ENCODE measurements around the gene NSD1.

NSD1 gene

DNA sequence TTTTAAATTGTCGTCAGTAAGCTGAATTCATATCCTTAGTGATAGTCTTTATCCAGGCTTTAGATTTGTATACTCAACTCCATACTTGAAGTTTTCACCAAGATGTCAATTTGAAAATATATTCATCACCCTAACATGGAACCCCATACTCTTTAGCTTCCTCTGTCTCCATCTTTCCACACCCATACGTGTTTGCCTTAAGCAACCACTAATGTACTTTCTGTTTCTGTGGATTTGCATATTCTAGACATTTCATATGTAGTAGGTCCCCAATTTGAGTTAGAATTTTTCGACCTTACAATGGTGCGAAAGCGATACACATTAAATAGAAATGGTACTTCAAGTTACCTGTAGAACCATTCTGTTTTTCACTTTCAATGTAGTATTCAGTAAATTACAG is 65.2 kb downstream of the NSD1 start:
- Histone ChIP-seq H3K4me1 (no peaks in the 10 kb centered on the region), H3K36me3 (peaks cover 49% of the 10 kb centered on the region), H3K27me3 (no peaks in the 10 kb centered on the region), H3K9me3 (no peaks in the 10 kb centered on the region), H3K4me3 (ENCODE audit: low read depth, low read length) (no peak overlapping the region)
- DNase-seq = no peak
- TF ChIP-seq, protein P1, sequence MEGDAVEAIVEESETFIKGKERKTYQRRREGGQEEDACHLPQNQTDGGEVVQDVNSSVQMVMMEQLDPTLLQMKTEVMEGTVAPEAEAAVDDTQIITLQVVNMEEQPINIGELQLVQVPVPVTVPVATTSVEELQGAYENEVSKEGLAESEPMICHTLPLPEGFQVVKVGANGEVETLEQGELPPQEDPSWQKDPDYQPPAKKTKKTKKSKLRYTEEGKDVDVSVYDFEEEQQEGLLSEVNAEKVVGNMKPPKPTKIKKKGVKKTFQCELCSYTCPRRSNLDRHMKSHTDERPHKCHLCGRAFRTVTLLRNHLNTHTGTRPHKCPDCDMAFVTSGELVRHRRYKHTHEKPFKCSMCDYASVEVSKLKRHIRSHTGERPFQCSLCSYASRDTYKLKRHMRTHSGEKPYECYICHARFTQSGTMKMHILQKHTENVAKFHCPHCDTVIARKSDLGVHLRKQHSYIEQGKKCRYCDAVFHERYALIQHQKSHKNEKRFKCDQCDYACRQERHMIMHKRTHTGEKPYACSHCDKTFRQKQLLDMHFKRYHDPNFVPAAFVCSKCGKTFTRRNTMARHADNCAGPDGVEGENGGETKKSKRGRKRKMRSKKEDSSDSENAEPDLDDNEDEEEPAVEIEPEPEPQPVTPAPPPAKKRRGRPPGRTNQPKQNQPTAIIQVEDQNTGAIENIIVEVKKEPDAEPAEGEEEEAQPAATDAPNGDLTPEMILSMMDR (IDR thresholded peaks at IDR 0.05; ENCODE audit: low read depth, low read length) = no peak

DNA sequence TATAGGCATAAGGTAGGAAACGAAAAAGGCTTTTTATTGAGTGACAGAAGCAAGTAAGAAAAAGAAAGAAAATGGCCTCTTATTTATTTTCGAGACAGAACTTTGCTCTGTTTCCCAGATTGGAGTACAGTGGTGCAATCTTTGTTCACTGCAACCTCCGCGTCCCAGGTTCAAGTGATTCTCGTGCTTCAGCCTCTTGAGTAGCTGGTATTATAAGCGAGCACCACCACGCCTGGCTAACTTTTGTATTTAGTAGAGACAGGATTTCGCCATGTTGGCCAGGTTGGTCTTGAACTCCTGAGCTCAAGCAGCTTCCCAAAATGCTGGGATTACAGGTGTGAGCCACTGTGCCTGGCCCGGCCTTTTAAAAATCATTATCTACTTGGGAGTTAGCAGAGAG is 70.7 kb downstream of the NSD1 start:
- Histone ChIP-seq H3K9me3 (no peaks in the 10 kb centered on the region), H3K4me1 (no peaks in the 10 kb centered on the region), H3K27me3 (no peaks in the 10 kb centered on the region), H3K36me3 (peaks cover 50% of the 10 kb centered on the region), H3K4me3 (ENCODE audit: low read depth, low read length) (no peak overlapping the region)
- TF ChIP-seq, protein P1 (IDR thresholded peaks at IDR 0.05; ENCODE audit: low read depth, low read length) = no peak
- DNase-seq = no peak

DNA sequence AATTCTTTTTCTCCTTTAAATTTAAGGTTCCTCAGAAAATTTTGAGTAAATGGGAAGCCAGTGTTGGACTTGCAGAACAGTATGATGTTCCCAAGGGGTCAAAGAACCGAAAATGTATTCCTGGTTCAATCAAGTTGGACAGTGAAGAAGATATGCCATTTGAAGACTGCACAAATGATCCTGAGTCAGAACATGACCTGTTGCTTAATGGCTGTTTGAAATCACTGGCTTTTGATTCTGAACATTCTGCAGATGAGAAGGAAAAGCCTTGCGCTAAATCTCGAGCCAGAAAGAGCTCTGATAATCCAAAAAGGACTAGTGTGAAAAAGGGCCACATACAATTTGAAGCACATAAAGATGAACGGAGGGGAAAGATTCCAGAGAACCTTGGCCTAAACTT is 76.0 kb downstream of the NSD1 start:
- no peaks in the 10 kb centered on the region for H3K9me3 ChIP-seq
- H3K4me1 ChIP-seq = no peaks in the 10 kb centered on the region; the same call in 1 of the 2 replicates
- TF ChIP-seq, protein P1 (IDR thresholded peaks at IDR 0.05; ENCODE audit: low read depth, low read length) = no peak
- H3K4me3 ChIP-seq (ENCODE audit: low read depth, low read length) = no peak overlapping the region
- no peak for DNase-seq
- peaks cover 60% of the 10 kb centered on the region for H3K36me3 ChIP-seq
- no peaks in the 10 kb centered on the region for H3K27me3 ChIP-seq

DNA sequence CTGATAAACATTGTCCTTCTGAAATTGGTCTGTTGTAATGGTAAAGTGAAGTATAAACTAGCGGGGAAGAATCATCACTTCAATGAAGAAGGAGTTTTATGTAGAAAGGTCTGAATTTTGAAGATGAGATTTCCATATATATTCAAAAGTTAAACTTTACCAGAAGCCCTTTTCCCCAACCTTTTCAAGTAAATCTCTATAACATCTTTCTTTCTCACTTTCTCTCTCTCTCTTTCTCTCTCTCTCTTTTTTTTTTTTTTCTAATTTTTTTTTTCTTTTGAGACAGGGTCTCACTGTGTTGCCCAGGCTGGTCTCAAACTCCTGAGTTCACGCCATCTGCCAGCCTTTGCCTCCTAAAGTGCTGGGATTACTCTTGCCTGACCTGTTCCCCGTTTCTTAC is 78.7 kb downstream of the NSD1 start:
- no peaks in the 10 kb centered on the region for H3K9me3 ChIP-seq
- no peak for DNase-seq
- TF ChIP-seq, protein P1 (IDR thresholded peaks at IDR 0.05; ENCODE audit: low read depth, low read length) = no peak
- H3K4me1 ChIP-seq = no peaks in the 10 kb centered on the region; the same call in 1 of the 2 replicates
- H3K27me3 ChIP-seq = no peaks in the 10 kb centered on the region
- H3K4me3 ChIP-seq (ENCODE audit: low read depth, low read length) = no peak overlapping the region
- H3K36me3 ChIP-seq = peaks cover 53% of the 10 kb centered on the region

DNA sequence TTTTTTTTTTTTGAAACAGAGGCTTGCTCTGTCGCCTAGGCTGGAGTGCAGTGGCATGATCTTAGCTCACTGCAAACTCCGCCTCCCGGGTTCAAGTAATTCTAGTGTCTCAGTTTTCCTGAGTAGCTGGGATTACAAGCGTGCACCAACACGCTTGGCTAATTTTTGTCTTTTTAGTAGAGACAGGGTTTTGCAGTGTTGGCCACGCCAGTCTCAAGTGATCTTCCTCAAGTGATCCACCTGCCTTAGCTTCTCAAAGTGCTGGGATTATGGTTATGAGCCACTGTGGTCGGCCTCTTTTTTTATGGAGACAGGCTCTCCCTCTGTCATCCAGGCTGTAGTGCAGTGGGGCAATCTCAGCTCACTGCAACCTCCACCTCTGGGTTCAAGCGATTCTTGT is 87.0 kb downstream of the NSD1 start:
- no peaks in the 10 kb centered on the region for H3K27me3 ChIP-seq
- TF ChIP-seq, protein P1 (IDR thresholded peaks at IDR 0.05; ENCODE audit: low read depth, low read length) = no peak
- H3K4me1 ChIP-seq = no peaks in the 10 kb centered on the region
- H3K36me3 ChIP-seq = peaks cover 24% of the 10 kb centered on the region
- no peaks in the 10 kb centered on the region for H3K9me3 ChIP-seq
- DNase-seq = no peak
- H3K4me3 ChIP-seq (ENCODE audit: low read depth, low read length) = no peak overlapping the region

DNA sequence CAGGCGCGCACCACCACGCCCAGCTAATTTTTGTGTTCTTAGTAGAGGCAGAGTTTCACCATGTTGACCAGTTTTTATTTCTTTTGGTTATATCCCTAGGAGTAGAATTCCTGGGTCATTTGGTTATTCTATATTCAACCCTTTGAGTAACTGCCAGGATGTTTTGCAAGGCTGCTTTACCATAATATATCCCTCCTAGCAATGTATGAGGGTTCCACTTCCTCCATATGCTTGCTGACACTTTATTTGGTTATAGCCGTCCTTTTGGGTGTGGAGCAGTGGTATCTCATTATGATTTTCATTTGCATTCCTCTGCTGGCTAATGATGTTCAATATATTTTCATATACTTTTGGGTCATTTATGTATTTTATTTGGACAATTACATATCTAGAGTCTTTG is 88.7 kb downstream of the NSD1 start:
- DNase-seq = no peak
- TF ChIP-seq, protein P1 (IDR thresholded peaks at IDR 0.05; ENCODE audit: low read depth, low read length) = no peak
- H3K9me3 ChIP-seq = no peaks in the 10 kb centered on the region
- H3K36me3 ChIP-seq = peaks cover 22% of the 10 kb centered on the region
- no peaks in the 10 kb centered on the region for H3K4me1 ChIP-seq
- no peaks in the 10 kb centered on the region for H3K27me3 ChIP-seq
- no peak overlapping the region for H3K4me3 ChIP-seq (ENCODE audit: low read depth, low read length)

Measured in BE2C (cell line).